GM04504 (cell line): ENCODE results near the gene BRMS1.

ENCODE experiments used
- DNase-seq: peaks from one replicate; pipeline ENCODE4 v3.0.0-alpha.2; 2012; ENCODE audit warnings: low read depth

Gene BRMS1

DNA sequence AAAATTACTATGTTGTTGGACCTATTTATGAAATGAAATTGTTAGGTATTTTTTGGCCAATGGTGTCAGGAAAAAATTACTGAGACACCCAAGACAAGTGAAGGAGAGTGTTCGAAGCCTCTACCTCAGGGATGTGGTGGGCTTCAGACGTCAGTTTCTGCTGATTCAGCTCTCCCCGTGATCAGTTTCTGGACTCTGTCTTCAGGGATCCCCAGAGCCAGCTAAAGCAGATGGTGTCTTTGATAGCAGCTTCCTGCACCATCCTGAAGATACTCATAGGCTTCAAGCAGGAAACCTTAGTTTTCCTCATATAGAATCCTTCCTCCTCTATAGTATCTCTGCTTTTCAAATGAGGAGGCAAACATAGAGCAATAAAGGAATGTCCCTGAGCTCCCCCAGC, 35.4 kb downstream of the BRMS1 start:
- no peak for DNase-seq

DNA sequence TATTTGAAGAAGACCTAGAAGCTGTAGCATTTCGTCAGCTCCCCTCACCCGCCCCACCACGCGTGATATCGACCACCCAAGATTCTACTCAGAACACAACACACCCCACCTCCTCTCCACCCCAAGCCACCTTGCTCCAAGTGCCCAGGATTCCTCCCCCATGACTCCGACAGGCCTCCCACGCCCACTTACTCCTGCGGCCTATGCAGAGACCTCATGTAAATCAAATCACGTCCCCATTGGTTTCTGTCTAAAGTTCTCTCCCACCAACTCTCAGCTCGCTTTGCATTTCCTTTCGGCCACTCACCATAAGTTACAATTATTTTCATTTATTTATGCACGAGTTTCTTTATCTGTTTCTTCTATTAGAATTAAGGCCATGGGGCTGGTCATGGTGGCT, 42.2 kb downstream of the BRMS1 start:
- DNase-seq = no peak

DNA sequence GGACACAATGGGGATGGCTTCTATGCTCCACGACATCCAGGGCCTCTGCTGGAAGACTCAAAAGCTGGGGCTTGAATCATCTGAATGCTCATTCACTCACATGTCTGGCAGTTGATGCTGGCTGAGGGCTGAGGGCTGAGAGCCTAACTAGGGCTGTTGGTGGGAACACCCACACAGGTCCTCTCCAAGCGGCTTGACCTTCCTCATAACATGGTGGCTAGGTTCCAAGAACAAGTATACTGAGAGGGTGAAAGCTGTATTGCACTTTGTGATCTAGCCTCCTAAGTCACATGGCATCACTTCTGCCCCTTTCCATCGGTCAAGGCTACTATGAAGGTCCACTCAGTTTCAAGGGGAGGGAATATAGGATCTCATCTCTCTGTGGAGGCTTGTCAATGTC, 45.7 kb downstream of the BRMS1 start:
- no peak for DNase-seq

DNA sequence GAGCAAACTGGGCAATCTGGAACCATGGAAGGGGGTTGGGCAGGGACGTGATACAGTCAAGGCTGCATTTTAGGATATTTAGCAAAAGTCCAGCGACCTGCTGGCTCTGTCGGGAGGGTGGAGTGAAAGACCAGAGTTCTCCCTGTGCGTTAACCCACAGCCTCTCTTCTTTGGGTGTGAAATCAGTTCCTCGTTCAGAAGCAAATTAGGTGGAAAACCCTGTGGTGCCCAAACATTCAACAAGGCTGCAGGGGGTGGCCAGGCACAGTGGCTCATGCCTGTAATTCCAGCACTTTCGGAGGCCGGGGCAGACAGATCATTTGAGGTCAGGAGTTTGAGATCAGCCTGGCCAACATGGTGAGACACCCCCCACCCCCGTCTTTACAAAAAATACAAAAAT, 47.3 kb downstream of the BRMS1 start:
- no peak for DNase-seq

DNA sequence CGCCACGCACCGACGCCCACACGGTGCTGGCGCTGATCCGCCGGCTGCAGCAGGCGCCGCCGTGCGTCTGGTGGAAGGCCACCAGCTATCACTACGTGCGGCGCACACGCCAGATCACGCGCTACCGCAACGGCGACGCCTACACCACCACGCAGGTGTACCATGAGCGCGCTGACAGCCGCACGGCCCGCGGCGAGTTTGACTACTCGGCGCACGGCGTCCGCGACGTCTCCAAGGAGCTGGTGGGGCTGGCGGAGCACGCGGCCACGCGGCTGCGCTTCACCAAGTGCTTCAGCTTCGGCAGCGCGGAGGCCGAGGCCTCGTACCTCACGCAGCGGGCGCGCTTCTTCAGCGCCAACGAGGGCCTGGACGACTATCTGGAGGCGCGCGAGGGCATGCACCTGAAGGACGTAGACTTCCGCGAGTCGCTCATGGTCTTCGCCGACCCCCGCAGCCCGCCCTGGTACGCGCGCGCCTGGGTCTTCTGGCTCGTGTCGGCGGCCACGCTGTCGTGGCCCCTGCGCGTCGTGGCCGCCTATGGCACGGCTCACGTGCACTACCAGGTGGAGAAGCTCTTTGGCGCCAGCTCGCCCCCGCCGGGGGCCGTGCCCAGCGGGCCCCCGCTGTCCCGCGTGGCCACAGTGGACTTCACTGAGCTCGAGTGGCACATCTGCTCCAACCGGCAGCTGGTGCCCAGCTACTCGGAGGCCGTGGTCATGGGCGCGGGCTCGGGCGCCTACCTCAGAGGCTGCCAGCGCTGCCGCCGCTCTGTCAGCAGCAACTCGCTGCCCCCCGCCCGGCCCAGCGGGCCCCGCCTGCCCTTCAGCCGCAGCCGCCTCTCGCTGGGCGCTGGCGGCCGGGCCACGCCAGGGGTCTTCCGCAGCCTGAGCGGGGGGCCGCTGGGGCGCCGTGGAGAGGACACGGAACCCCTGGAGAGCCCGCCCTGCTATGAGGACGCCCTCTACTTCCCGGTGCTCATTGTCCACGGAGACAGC, 50.0 kb downstream of the BRMS1 start:
- DNase-seq = no peak

DNA sequence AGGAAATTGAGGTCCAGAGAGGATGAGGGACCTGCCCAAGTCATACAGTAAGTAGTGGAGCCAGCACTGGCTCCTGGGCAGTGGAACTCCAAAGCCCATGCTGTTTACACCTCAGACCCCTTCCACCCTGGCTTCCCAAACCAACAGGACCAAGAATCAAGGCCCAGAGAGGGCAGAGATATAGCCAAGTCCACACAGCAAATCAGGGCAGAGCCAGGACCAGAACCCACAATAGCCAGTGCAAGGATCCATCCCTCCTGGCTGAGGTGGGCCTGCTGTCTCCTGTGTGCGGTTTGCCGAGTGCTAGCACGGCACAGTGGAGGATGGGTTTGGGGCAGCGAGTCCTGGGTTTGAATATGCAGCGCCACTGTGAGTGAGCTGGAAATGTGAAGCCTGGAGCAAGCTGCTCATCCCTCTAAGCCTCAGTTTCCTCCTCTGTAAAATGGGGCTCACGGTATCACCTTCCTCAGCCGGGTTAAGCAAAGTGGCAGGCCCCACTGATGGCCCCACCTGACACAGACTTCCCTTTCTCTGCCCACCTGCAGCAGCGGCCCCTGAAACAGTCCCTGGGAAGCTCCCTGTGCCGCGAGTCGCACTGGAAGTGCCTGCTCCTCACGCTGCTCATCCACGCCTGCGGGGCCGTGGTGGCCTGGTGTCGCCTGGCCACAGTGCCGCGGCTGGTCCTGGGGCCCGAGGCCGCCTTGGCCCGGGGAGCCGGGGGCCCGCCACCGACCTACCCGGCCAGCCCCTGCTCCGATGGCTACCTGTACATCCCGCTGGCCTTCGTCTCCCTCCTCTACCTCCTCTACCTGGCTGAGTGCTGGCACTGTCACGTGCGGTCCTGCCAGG, 50.9 kb downstream of the BRMS1 start:
- DNase-seq = no peak

DNA sequence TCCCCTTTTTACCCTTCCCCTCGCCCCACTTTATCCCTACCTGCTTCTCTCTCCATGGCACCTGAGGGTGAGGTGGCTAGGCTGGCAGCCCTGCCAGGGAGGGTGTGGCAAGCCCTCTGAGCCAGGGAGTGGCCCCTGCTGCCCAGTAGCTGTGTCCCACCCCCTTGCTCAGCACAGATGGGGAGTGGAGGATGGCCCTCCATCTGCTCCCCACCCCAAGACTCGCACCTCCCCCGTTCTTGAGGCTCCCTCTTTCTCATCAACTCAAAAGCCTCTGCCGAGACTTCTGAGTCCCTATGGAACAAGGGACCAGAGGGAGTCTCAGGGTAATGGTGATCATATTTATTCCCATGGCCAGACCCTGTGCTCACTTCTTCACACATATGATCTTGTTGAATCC, 51.6 kb downstream of the BRMS1 start:
- no peak for DNase-seq

DNA sequence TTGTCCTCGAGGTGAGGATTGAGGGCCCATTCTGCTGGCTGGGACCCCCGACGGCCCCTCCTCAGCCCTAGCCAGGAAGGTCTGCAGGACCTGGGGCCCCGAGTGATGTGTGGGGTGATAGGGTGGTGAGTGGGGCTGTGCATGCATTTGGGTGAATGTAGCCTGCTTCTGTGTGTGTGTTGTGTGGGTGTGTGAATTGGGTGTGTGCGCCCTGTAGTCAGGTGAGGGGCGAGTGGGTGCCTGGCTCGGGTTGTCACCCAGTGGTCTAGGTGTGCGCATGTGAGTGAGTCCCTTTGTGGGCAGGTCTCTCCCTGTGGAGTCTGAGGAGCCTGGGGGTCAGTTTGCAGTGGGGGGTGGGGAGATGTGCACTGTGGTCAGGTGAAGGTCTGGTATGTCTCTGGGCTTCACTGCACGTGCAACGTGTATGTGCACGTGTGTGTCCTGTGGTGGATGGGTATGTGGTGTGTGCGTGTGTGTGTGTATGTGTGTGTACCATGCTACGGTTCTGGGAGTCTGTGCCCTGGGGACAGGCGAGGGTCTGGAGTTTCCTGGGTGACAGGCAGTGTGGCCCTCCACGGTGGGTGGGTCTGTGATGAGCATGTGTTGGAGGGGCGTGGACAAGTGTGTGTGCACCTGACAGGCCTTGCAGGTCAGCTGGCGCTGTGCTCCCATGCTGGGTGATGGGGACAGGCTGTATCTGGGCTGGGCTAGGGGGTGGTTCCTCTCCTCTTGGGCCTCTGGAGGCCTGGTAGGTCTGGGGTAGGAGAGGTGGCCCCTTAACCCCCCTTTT, 52.2 kb downstream of the BRMS1 start:
- DNase-seq = no peak

DNA sequence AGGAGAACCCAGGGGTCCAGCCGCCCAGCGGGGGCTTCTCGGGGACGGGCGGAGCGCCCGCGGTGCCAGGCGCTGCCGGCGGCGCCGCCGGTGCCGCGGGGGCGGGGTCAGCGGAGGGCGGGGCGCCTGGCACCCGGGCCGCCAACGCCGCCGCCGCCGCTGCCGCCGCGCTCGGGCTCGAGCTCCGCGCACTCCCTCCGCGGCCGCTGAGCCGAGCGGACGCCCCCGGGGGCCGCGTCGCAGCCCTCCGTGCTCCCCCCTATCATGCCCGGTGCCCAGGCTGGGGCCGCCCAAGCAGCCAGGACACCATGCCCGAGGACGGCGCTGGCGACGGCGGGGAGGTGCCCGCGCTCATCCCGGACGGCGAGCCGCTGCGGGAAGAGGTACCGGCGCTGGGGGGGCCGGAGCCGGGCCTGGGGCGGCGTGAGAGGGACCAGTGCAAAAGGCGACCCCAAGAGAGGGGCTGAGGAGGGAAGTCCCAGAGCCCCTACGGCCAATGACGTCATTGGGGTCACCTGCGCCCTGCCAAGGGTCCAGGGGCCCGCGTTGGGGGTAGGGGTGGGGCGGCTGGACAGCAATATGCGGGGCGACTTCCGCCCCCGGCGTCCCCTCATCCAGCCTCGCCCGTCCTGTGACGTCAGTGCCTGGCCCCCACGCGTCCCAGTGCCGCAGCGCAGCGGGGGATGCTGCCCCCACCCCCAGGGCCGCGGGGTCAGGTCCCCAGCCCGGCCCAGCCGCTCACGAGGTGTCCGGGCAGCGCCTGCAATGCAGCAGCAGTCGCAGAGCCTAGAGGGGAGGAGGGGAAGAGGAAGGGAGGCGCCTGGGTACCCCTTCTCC, 53.0 kb downstream of the BRMS1 start, which contains the start of gene TMEM151A:
TMEM151A (plus strand) TSS at position 189 of the 837 bp plus-strand sequence; CDS start at position 309, 120 bp downstream.
- no peak for DNase-seq

DNA sequence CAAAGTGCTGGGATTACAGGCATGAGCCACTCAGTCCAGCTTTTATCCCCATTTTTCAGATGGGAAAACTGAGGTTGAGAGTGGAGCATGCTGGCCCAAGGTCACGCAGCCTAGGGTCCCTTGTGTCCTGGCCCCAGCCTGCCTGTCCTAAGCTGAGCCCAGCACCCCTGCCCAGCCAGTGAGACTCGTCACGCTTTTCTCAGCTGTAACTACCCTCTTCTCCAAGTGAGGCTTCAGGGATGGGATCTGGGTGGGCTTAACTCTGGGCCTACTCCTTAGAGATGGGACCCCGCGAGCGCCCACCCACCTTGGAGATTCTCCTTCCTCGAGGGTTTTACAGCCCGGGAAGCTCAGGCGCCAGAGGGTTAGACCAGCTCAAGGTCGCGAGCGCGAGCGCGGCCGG, 53.6 kb downstream of the BRMS1 start:
- DNase-seq = no peak

DNA sequence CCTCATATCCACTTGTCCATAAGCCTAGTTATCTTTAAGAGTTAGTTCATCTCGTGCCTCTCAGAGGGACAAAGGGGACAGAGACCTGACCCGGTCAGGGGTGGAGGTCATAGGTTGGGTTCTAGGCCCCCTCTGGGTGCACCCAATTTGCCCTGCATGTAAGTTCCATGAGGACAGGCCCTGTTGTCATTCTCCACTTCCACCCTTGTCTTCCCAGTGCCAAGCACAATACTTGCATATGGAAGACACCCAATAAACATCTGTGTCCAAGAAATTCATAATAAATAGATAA, 54.6 kb downstream of the BRMS1 start:
- DNase-seq = no peak

DNA sequence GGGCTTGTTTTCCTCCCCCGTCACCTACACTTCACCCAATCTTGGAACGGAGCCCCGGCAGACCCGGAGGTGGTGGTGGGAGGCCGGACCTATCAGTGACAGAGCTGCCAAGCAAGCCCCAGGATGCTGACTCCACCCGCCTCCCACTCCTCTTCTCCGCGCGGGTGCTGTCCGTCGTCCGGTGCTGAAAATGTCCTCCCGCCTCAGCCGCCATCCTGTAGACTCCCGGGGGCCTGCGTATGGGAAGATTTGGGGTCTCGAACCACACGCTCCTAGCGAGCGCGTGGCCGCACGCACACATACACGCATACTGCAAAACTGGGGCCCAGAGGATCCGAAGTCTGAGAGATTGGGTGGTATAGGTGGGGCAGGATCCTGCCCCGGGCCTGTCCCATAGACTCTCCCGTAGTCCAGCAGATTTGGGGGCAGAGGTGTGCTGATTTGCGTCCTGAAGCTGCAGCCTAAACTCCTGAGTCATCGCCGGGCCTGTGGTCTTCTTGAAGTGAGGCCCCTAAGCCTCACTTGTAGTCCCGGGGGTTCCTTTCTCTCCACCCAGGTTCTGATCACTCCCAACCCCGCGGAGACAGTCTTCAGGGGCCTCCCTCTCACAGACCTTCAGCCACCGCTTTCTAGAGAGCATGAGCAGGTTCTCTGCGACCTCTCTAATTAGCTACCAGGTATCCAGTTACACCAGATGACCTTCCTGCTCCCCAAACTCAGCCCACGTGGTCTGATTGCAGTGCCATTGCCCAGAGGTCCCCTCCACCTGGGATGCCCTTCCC, 55.2 kb downstream of the BRMS1 start:
- DNase-seq = no peak

DNA sequence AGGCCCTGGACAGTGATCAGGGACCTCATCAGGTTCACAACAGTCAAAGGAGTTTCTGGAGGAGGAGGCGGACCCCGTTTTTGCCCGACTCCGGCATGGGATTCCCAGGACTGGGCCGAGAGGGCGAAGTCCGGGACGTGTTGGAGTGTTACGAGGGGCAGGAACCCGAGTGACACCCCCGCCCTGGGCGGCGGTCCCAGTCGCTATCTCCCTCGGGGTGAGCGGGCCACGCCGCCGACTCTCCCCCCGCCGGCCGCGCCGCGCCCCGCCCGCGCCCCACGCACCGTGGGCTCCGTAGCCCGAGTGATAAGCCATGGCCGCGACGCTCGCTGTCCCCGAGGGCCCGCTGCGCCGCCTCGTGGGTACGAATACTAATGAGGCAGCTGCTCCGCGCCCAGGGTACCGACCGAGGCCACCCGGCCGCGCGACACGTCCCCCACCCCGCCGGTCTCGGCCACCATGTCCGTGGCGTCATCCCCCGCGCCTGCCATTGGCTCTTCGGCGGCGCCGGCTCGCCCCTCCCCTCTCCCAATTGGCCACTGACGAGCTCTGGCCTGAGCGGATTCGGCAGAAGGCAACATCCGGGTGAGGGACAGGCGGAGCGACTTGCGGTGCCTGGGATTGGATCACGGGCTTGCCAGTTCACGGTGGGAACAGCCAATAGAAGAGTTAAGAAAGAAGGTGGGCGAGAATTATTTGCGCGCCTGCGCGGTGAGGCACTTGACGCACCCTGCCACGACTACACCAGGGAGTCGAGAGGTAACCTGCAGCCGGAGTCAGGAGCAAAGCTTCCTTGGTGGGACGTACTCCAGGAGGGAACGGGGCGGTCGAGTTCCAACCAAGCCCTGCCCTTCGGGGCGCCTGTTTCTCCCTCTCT, 56.0 kb downstream of the BRMS1 start, which contains the start of gene YIF1A:
YIF1A (minus strand) TSS at position 473 of the 877 bp plus-strand sequence; CDS start at position 315, 158 bp downstream.
- DNase-seq = peak; percentile 99

DNA sequence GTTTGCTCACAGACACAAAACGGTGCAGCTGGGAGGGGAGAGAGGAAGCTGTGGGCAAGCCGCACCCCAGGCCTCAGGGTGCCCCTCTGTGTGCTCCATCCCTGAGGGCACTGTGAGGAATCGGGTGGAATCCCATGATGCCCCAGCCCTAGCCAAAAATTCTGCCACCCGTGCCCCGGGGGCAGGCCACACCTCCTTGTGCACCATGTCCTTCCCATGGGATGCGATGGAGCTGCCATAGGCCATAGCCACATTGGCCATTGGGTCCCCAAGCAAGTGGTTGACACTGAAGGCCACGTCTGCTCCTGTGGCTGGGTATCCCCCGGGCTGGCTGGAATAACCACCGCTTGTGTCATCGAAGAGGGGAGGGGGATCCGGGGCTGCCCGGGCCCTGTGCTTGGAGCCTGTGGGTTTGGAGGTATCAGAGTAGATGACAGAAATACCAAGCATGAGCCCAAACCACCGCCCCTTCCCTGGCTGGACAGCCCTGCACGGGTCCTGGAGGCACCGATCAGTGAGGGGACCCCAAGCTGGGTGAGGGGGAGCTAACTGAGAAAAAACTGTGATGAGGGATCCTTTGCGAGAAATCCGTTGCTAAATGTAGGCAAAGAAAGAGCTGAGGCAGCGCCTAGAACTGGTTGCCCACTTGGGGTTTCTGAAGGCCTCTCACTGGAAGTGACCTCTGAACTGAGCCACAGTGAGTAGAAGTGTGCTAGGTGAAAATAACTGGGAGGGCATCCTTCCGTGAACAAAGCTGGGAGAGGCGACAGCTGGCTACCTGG, 56.8 kb downstream of the BRMS1 start:
- DNase-seq = no peak
